ENCODE results near the gene GABPA. TPM values are rescaled to one million over a fixed set of nuclear protein-coding genes. Genes with fewer than 3 reads are reported as not detected.
"Not testable (repeated sequence)": the region's sequence is repeated elsewhere in the genome, so short reads cannot be mapped to it uniquely, and the experiment has no call there.

Gene GABPA
- total RNA-seq, 3 donors from 2014 or later: 21.9 to 26.5 (median 24.8) TPM

GRCh38 chr21:25700741-25701140 is 34.0 kb upstream of the GABPA start:
- no peak for TF ChIP-seq CTCF (IDR thresholded peaks at IDR 0.05)
- H3K9me3 ChIP-seq: no peaks in the 10 kb centered on the region
- intact Hi-C loops (cut with DNase I, micrococcal nuclease): no loop called here
- no peaks in the 10 kb centered on the region for H3K4me1 ChIP-seq (ENCODE audit: low read depth)
- no peak for DNase-seq
- no peak for ATAC-seq
- no peak overlapping the region for H3K4me3 ChIP-seq
- no peaks in the 10 kb centered on the region for H3K36me3 ChIP-seq (ENCODE audit: low read depth)

GRCh38 chr21:25701529-25701928 is 33.2 kb upstream of the GABPA start:
- Histone ChIP-seq H3K36me3 (ENCODE audit: low read depth) (no peaks in the 10 kb centered on the region), H3K4me3 (no peak overlapping the region), H3K9me3 (no peaks in the 10 kb centered on the region), H3K4me1 (ENCODE audit: low read depth) (no peaks in the 10 kb centered on the region)
- DNase-seq: no peak
- ATAC-seq: peak; percentile 68
- intact Hi-C loops (cut with DNase I, micrococcal nuclease): no loop called here
- no peak for TF ChIP-seq CTCF (IDR thresholded peaks at IDR 0.05)

GRCh38 chr21:25708467-25709065 is 26.2 kb upstream of the GABPA start:
- DNase-seq (peak in 1 of 3 donors; percentile 66), ATAC-seq (peak; percentile 33)
- intact Hi-C loops (cut with DNase I, micrococcal nuclease): loop anchor here (5.0 kb wide), 1 partner anchor 101 kb away; the partner anchor contains the start of gene MRPL39 (in 2 of the 2)

GRCh38 chr21:25709684-25710265 is 25.0 kb upstream of the GABPA start:
- no peak for ATAC-seq
- Histone ChIP-seq H3K36me3 (ENCODE audit: low read depth) (no peaks in the 10 kb centered on the region), H3K9me3 (no peaks in the 10 kb centered on the region), H3K4me3 (no peak overlapping the region), H3K4me1 (ENCODE audit: low read depth) (no peaks in the 10 kb centered on the region)
- intact Hi-C loops (cut with DNase I, micrococcal nuclease): loop anchor here (5.0 kb wide), 1 partner anchor 102 kb away; the partner anchor contains the start of gene MRPL39 (in 2 of the 2)
- no peak for DNase-seq
- no peak for TF ChIP-seq CTCF (IDR thresholded peaks at IDR 0.05)

More at GRCh38 chr21:25708467-25709065, 26.2 kb upstream of the GABPA start:
- no peaks in the 10 kb centered on the region for H3K9me3 ChIP-seq
- no peak overlapping the region for H3K4me3 ChIP-seq
- no peaks in the 10 kb centered on the region for H3K4me1 ChIP-seq (ENCODE audit: low read depth)
- no peaks in the 10 kb centered on the region for H3K36me3 ChIP-seq (ENCODE audit: low read depth)
- TF ChIP-seq CTCF (IDR thresholded peaks at IDR 0.05): peak; percentile 62

- Histone ChIP-seq H3K9me3 (no peaks in the 10 kb centered on the region), H3K4me1 (ENCODE audit: low read depth) (no peaks in the 10 kb centered on the region), H3K36me3 (ENCODE audit: low read depth) (no peaks in the 10 kb centered on the region), H3K4me3 (no peak overlapping the region)
- ATAC-seq (no peak), DNase-seq (no peak)
- intact Hi-C loops (cut with DNase I, micrococcal nuclease): no loop called here
- TF ChIP-seq CTCF (IDR thresholded peaks at IDR 0.05): no peak
Measured at GRCh38 chr21:25710550-25710949, 24.2 kb upstream of the GABPA start.

GRCh38 chr21:25714066-25714465 is 20.7 kb upstream of the GABPA start:
- DNase-seq; H3K4me3 ChIP-seq; H3K4me1 ChIP-seq (ENCODE audit: low read depth); H3K36me3 ChIP-seq (ENCODE audit: low read depth); intact Hi-C loops (cut with DNase I, micrococcal nuclease); ATAC-seq; H3K9me3 ChIP-seq: not testable (repeated sequence)

Data from mucosa of descending colon (tissue), 3 donors.